GM19025 (cell line): ENCODE results near the gene MMP24OS.
"Not testable (repeated sequence)": the region's sequence is repeated elsewhere in the genome, so short reads cannot be mapped to it uniquely, and the experiment has no call there.

Experiments used
- ATAC-seq: cut with Tn5 transposase; IDR thresholded peaks from one replicate; pipeline ENCODE4 v1.9.1; 2021; ENCODE audit warnings: mild to moderate bottlenecking, low read depth, moderate library complexity; ENCODE audit not compliant: unreplicated experiment

MMP24OS gene

GRCh38 chr20:35260426-35260825 is 17.5 kb downstream of the MMP24OS start:
- no peak for ATAC-seq

GRCh38 chr20:35257175-35257909 is 20.6 kb downstream of the MMP24OS start:
- no peak for ATAC-seq

- ATAC-seq: no peak
Observed at GRCh38 chr20:35254448-35254999, 23.4 kb downstream of the MMP24OS start.

GRCh38 chr20:35253010-35253409 is 24.9 kb downstream of the MMP24OS start:
- ATAC-seq: no peak

- not testable (repeated sequence) for ATAC-seq
Observed at GRCh38 chr20:35252598-35252997, 25.3 kb downstream of the MMP24OS start.

DNA sequence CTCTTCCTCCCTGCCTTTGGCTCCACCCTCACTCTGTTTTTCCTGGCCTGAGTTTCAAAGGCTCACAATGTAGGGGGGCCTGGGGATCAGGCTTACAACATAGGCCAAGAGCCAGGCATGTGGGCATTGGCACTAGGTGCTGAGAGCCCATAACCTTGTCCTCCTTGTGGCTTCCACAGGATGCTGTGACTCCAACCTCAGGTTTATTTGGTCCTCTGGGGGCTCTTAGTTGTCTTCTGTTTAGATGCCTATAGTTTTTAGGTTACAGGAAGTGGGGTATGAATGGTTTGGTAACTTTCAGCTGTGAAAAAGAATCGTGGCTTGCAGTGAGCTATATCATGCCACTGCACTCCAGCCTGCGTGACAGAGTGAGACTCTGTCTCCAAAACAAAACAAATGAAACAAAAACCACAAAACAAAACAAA is 25.9 kb downstream of the MMP24OS start:
- ATAC-seq: no peak

DNA sequence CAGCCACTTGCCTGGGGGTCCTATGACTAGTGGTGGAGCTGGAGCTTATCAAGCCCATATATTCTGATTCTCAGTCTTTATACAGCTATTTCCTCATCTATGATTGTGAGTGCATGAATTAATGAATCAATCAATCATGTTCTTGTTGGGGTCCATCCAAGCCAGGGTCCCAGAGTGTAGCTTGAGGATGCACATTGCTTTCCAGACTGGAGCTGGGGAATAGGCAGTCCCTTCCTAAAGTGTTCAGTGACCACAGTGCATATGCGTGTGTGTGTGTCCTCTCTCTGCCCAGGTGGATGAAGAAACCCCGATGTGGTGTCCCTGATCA is 26.3 kb downstream of the MMP24OS start:
- ATAC-seq: no peak

GRCh38 chr20:35248641-35249475 is 29.1 kb downstream of the MMP24OS start:
- no peak for ATAC-seq

DNA sequence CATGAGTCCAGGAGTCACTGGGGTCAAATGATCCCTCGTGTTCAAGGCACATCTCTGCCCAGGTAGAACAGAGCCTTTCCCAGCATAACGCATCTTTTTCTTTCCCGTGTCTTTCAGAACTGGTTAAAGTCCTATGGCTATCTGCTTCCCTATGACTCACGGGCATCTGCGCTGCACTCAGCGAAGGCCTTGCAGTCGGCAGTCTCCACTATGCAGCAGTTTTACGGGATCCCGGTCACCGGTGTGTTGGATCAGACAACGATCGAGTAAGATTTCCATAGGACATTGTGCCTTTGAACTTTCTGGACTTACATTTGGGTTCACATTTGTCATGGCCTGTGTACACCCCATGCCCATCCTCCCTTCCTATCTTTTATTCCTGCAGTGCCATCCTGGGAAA is 31.2 kb downstream of the MMP24OS start:
- no peak for ATAC-seq

DNA sequence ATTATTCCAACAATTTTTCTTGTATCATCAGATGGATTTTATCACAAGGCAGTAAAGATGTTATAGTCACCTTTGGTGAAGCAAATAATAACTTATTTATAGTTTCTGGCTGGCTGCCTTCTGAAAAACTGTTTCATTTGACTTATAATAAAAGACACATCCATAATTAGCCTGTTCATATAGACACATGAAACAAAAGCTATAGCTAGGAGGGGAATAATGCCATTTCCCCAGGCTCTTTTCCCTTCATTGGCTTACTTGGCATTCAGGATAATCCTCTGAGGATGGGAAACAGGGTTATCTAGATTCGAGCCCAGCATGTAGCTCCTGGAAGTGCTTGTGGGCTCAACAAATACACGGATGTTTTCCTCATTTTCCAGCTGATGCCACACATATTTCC is 33.9 kb downstream of the MMP24OS start:
- ATAC-seq: no peak

DNA sequence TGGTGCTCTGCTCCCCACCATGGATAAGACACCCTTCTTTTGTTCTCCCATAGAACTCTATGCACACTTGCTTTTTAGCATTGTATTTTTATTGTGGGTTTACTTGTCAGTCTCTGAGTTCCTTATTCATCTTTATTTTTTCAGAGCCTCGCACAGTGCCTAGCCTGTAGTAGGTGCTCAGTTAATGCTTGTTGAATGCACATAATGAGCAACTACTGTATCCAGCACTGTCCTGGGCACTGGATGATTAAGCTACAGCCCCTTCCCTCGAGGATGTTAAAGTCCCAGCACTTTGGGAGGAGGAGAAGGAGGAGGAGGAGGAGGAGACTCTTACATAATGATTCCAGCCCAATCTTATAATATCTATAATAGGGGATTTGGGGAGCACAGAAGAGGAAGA is 34.6 kb downstream of the MMP24OS start:
- no peak for ATAC-seq

GRCh38 chr20:35240811-35241293 is 37.1 kb downstream of the MMP24OS start:
- no peak for ATAC-seq

- no peak for ATAC-seq
Observed at GRCh38 chr20:35240083-35240810, 37.7 kb downstream of the MMP24OS start.

- no peak for ATAC-seq
Observed at GRCh38 chr20:35238735-35239134, 39.2 kb downstream of the MMP24OS start.

GRCh38 chr20:35238170-35238569 is 39.8 kb downstream of the MMP24OS start:
- no peak for ATAC-seq

GRCh38 chr20:35237486-35237885 is 40.4 kb downstream of the MMP24OS start:
- no peak for ATAC-seq

GRCh38 chr20:35235881-35236280 is 42.0 kb downstream of the MMP24OS start:
- ATAC-seq: no peak

GRCh38 chr20:35232575-35232974 is 45.3 kb downstream of the MMP24OS start:
- ATAC-seq: no peak

DNA sequence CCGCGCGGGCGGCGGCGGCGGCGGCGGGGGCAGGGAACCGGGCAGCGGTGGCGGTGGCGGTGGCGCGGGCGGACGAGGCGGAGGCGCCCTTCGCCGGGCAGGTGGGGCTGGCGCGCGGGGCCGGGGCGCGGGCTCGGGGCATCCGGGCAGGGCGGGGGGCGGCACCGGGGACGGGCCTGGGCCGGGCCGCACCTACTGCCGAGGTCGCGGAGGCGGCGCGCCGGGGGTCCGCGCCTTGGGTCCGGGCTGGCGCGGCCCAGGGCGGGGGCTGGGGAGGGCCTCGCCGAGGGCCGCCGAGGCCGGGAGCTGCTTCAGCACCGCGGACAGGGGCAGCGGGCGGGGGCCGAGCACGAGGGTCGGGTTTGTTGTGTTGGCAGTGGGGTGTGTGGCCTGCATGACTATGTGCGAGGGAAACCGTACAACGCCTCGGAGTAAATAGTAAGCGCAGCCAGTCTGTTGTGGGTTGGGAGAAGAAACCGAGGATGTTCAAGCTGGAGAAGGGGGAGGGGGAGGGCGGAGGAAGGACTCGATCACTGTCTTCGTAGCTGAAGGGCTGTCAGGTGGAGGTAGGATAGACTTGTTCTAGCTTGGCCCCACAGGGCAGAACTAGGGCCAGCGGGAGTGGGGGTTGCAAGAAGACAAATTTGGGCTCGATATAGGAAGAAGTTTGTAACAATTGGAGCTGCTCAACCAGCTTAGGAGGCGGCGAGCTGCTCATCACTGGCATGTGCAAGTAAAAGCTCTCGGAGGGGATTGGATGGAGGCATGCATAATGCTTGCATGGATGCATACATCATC is 50.8 kb downstream of the MMP24OS start:
- no peak for ATAC-seq
